ENCODE results near the gene TAF3.

TAF3 gene

DNA sequence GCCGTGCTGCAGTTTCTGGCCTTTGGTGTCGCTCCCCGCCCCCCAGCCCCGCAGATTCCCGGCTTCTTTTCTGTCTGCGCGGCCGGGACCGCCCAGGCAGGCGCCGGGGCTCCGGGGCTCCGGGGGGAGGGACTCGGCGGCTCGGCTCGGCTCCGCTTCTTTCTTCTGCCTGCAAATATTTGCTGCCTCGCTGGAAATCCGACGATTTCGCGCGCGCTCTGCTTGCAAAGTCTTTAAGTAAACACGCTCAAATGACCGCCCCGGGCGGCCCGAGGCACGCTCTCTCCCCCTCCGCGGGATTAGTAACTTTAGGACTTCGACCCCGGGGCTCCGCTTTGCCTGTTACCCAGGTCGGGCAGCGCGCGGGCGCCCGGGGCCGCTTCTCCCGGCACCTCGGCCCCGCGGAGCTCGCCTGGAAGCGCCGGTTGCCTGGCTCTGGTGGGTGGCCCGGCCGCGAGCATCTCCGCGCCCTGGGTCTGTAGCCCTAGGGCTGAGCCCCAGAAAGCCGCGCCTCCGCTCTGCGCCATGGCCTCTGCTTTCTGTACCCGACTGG lies 232.3 kb downstream of the TAF3 start:
- no peak overlapping the region for H3K4me2 ChIP-seq (ENCODE audit: low read depth, low read length, poor library complexity, severe bottlenecking)
- TF ChIP-seq, protein P1, sequence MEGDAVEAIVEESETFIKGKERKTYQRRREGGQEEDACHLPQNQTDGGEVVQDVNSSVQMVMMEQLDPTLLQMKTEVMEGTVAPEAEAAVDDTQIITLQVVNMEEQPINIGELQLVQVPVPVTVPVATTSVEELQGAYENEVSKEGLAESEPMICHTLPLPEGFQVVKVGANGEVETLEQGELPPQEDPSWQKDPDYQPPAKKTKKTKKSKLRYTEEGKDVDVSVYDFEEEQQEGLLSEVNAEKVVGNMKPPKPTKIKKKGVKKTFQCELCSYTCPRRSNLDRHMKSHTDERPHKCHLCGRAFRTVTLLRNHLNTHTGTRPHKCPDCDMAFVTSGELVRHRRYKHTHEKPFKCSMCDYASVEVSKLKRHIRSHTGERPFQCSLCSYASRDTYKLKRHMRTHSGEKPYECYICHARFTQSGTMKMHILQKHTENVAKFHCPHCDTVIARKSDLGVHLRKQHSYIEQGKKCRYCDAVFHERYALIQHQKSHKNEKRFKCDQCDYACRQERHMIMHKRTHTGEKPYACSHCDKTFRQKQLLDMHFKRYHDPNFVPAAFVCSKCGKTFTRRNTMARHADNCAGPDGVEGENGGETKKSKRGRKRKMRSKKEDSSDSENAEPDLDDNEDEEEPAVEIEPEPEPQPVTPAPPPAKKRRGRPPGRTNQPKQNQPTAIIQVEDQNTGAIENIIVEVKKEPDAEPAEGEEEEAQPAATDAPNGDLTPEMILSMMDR (IDR thresholded peaks at IDR 0.05; ENCODE audit: insufficient read depth, low read length, poor library complexity, severe bottlenecking): no peak
- no peak for TF ChIP-seq EZH2phosphoT487 (conservative IDR thresholded peaks at IDR 0.05; ENCODE audit: low read length)
- no peaks in the 10 kb centered on the region for H4K20me1 ChIP-seq (ENCODE audit: low read depth, low read length)
- no peak overlapping the region for H3K9ac ChIP-seq (ENCODE audit: low read length)
- no peak overlapping the region for H2AFZ ChIP-seq (ENCODE audit: low read depth, low read length, severe bottlenecking)
- H3K27me3 ChIP-seq (ENCODE audit: low read length): no peaks in the 10 kb centered on the region
- no peaks in the 10 kb centered on the region for H3K36me3 ChIP-seq (ENCODE audit: low read length)
- H3K79me2 ChIP-seq (ENCODE audit: insufficient read depth, low read length): no peaks in the 10 kb centered on the region
- no peak overlapping the region for H3K4me3 ChIP-seq (ENCODE audit: insufficient read depth, low read length, poor library complexity, severe bottlenecking)
- H3K9me2 ChIP-seq (replicated peaks; ENCODE audit: insufficient read depth, low read length): no peaks in the 10 kb centered on the region
- no peaks in the 10 kb centered on the region for H3F3A ChIP-seq (ENCODE audit: insufficient read depth)
- no peak overlapping the region for H3K27ac ChIP-seq (ENCODE audit: low read depth, low read length)
- no peaks in the 10 kb centered on the region for H3K9me3 ChIP-seq (ENCODE audit: insufficient read depth, low read length)

DNA sequence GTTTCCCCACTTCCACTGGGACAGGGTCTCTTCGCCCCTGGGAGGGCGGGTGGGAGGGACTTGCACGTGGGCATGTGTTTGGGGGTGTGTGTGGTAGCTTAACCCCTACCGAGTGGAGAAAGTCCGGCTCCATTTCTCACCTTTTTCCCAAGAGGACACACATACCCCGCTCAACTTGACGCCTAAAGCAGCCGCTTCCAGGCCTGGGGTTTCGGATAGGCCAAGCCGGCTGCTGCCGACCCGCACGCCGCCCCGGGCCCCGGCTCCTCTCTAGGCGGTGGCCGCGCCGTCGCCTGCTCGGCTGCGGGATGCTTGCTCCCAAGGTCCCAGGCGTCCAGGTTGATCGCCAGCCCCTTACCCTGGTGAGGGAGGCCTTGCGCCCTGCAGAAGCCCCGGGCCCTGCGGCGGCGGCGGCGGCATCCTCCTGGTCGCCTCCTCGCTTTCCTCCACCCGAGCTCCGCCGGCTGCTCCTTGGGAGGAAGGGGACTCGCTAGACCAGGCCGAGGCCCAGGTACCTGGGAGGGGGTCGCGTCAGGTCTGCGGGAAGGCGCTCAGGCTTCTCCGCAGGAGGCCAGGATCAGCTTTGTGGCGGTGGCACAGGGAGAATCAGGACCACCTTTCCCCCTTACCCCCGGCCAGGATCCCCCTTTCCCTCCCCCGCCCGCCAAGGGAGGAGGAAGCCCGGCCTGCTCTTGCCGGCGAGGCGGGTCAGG lies 233.0 kb downstream of the TAF3 start:
- Histone ChIP-seq H4K20me1 (ENCODE audit: low read depth, low read length) (no peaks in the 10 kb centered on the region), H3K9me3 (ENCODE audit: insufficient read depth, low read length) (no peaks in the 10 kb centered on the region), H3K9ac (ENCODE audit: low read length) (no peak overlapping the region), H3K36me3 (ENCODE audit: low read length) (no peaks in the 10 kb centered on the region), H2AFZ (ENCODE audit: low read depth, low read length, severe bottlenecking) (no peak overlapping the region), H3K27me3 (ENCODE audit: low read length) (no peaks in the 10 kb centered on the region), H3K79me2 (ENCODE audit: insufficient read depth, low read length) (no peaks in the 10 kb centered on the region), H3K4me3 (ENCODE audit: insufficient read depth, low read length, poor library complexity, severe bottlenecking) (no peak overlapping the region), H3K9me2 (replicated peaks; ENCODE audit: insufficient read depth, low read length) (no peaks in the 10 kb centered on the region), H3F3A (ENCODE audit: insufficient read depth) (no peaks in the 10 kb centered on the region), H3K4me2 (ENCODE audit: low read depth, low read length, poor library complexity, severe bottlenecking) (no peak overlapping the region), H3K27ac (ENCODE audit: low read depth, low read length) (no peak overlapping the region)
- TF ChIP-seq EZH2phosphoT487 (conservative IDR thresholded peaks at IDR 0.05; ENCODE audit: low read length): no peak
- TF ChIP-seq, protein P1 (IDR thresholded peaks at IDR 0.05; ENCODE audit: insufficient read depth, low read length, poor library complexity, severe bottlenecking): no peak

DNA sequence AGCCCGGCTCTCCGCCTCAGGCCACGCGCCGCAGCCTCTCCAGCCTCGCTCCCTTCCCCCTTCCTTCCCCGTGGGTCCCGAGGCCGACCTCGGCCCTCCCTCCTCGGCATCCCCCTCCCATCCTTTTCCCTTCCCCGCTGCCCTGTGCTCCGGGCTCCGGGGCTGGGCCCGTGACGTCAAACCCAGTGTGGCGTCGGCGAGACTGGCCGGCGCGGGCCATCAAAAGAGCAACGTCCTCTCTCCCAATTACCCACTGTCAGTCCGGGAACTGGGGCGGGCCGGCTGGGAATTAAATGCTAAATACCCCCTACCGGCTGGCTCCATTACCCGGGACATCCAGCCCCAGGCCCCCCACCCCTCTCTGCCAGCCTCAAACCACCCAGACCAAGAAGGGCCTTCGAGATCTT lies 233.5 kb downstream of the TAF3 start:
- Histone ChIP-seq H3K4me3 (ENCODE audit: insufficient read depth, low read length, poor library complexity, severe bottlenecking) (no peak overlapping the region), H3K27ac (ENCODE audit: low read depth, low read length) (no peak overlapping the region), H3K4me2 (ENCODE audit: low read depth, low read length, poor library complexity, severe bottlenecking) (no peak overlapping the region), H3K36me3 (ENCODE audit: low read length) (no peaks in the 10 kb centered on the region), H3F3A (ENCODE audit: insufficient read depth) (no peaks in the 10 kb centered on the region), H3K79me2 (ENCODE audit: insufficient read depth, low read length) (no peaks in the 10 kb centered on the region), H2AFZ (ENCODE audit: low read depth, low read length, severe bottlenecking) (no peak overlapping the region), H3K9me3 (ENCODE audit: insufficient read depth, low read length) (no peaks in the 10 kb centered on the region), H4K20me1 (ENCODE audit: low read depth, low read length) (no peaks in the 10 kb centered on the region), H3K9ac (ENCODE audit: low read length) (no peak overlapping the region), H3K27me3 (ENCODE audit: low read length) (no peaks in the 10 kb centered on the region), H3K9me2 (replicated peaks; ENCODE audit: insufficient read depth, low read length) (no peaks in the 10 kb centered on the region)
- TF ChIP-seq, protein P1 (IDR thresholded peaks at IDR 0.05; ENCODE audit: insufficient read depth, low read length, poor library complexity, severe bottlenecking): no peak

All from SU-DHL-6 (cell line).